Esophagus (tissue), 2 donors: ENCODE results near the gene DPP6. TPM values are rescaled to one million over a fixed set of nuclear protein-coding genes. Genes with fewer than 3 reads are reported as not detected.

Source experiments
- H3K27ac ChIP-seq, 2 donors: one replicate each; pipeline ENCODE4 v1.5.1; 2013; ENCODE audit warnings: low read depth in 2 of 2, mild to moderate bottlenecking in 2 of 2, inconsistent platforms in 1 of 2, low read length in 1 of 2, moderate library complexity in 1 of 2
- H3K27me3 ChIP-seq, 2 donors: one replicate each; pipeline ENCODE4 v1.6.1; 2013; ENCODE audit warnings: low read length in 2 of 2, control low read depth in 1 of 2, mild to moderate bottlenecking in 1 of 2; ENCODE audit not compliant: insufficient read depth in 2 of 2, control insufficient read depth in 1 of 2
- H3K36me3 ChIP-seq, 2 donors: one replicate each; pipeline ENCODE4 v1.6.1; 2013; ENCODE audit warnings: low read length in 1 of 2; ENCODE audit not compliant: control insufficient read depth in 2 of 2, insufficient read depth in 2 of 2
- H3K4me1 ChIP-seq, 2 donors: one replicate each; pipeline ENCODE4 v1.6.1; 2013; ENCODE audit warnings: low read length in 1 of 2; ENCODE audit not compliant: control insufficient read depth in 2 of 2, insufficient read depth in 2 of 2
- H3K4me3 ChIP-seq, 2 donors: one replicate each; pipeline ENCODE4 v1.5.1; 2013; ENCODE audit warnings: low read length in 2 of 2, mild to moderate bottlenecking in 2 of 2, low read depth in 1 of 2, moderate library complexity in 1 of 2
- H3K9me3 ChIP-seq, 2 donors: one replicate each; pipeline ENCODE4 v1.6.1; 2013; ENCODE audit warnings: mild to moderate bottlenecking in 2 of 2, low read depth in 1 of 2, low read length in 1 of 2, moderate library complexity in 1 of 2; ENCODE audit not compliant: control insufficient read depth in 2 of 2, insufficient read depth in 1 of 2
- WGBS, 2 donors: extraction: QIAGEN DNeasy Blood & Tissue Kit; methylation state at CpG; one replicate each; pipeline ENCODE4 v1.1.7; 2013; 5-methylcytosine and 5-hydroxymethylcytosine counted together
- polyA plus RNA-seq, 2 donors: library from polyadenylated mRNA; stranded (reverse); fragments of 200-250 nt; gene quantifications; one replicate each; pipeline ENCODE4 v1.2.3, GENCODE V29; 2013
- donor health status: healthy with polysubstance abuse.
- donor health status: Bipolar disorder and iron deficiency.

The DPP6 gene
- polyA plus RNA-seq, 2 donors, result 0.24 to 0.60 TPM

GRCh38 chr7:154862153-154862791, 810.1 kb downstream of the DPP6 start:
- no peaks in the 10 kb centered on the region for H3K27me3 ChIP-seq
- WGBS, 2 donors, result 57 to 59% methylated on average over 16 of the region's 16 CpGs
- H3K36me3 ChIP-seq, result no peaks in the 10 kb centered on the region
- peaks cover 0 to 2% of the 10 kb centered on the region in 2 donors for H3K9me3 ChIP-seq
- H3K27ac ChIP-seq, result no peak overlapping the region
- no peak overlapping the region for H3K4me3 ChIP-seq
- H3K4me1 ChIP-seq, result no peaks in the 10 kb centered on the region

GRCh38 chr7:154863766-154864522, 811.7 kb downstream of the DPP6 start:
- H3K4me1 ChIP-seq, result no peaks in the 10 kb centered on the region
- H3K27ac ChIP-seq, result no peak overlapping the region
- no peak overlapping the region for H3K4me3 ChIP-seq
- H3K9me3 ChIP-seq, result peaks cover 0 to 2% of the 10 kb centered on the region in 2 donors
- H3K36me3 ChIP-seq, result no peaks in the 10 kb centered on the region
- H3K27me3 ChIP-seq, result no peaks in the 10 kb centered on the region
- 77 to 82% methylated on average over 16 of the region's 16 CpGs for WGBS, 2 donors

- H3K4me3 ChIP-seq, result no peak overlapping the region
- H3K27ac ChIP-seq, result no peak overlapping the region
- H3K9me3 ChIP-seq, result no peaks in the 10 kb centered on the region
- no peaks in the 10 kb centered on the region for H3K36me3 ChIP-seq
- 85 to 94% methylated on average over 6 of the region's 6 CpGs for WGBS, 2 donors
- H3K27me3 ChIP-seq, result no peaks in the 10 kb centered on the region
- H3K4me1 ChIP-seq, result no peaks in the 10 kb centered on the region
These were observed 812.3 kb downstream of the DPP6 start for GRCh38 chr7:154864523-154864891.

GRCh38 chr7:154865984-154866685, 813.9 kb downstream of the DPP6 start:
- 89 to 91% methylated on average over 13 to 14 of the region's 14 CpGs for WGBS, 2 donors
- H3K4me1 ChIP-seq, result no peaks in the 10 kb centered on the region

GRCh38 chr7:154867068-154867467, 814.9 kb downstream of the DPP6 start:
- H3K27ac ChIP-seq, result no peak overlapping the region
- no peaks in the 10 kb centered on the region for H3K4me1 ChIP-seq
- H3K4me3 ChIP-seq, result no peak overlapping the region
- no peaks in the 10 kb centered on the region for H3K27me3 ChIP-seq
- no peaks in the 10 kb centered on the region for H3K9me3 ChIP-seq
- H3K36me3 ChIP-seq, result no peaks in the 10 kb centered on the region
- 70 to 71% methylated on average over 10 of the region's 10 CpGs for WGBS, 2 donors

More at GRCh38 chr7:154865984-154866685, 813.9 kb downstream of the DPP6 start:
- Histone ChIP-seq H3K9me3 (no peaks in the 10 kb centered on the region), H3K27me3 (no peaks in the 10 kb centered on the region), H3K27ac (no peak overlapping the region), H3K4me3 (no peak overlapping the region), H3K36me3 (no peaks in the 10 kb centered on the region)

- Histone ChIP-seq H3K4me1 (no peaks in the 10 kb centered on the region), H3K4me3 (no peak overlapping the region), H3K9me3 (no peaks in the 10 kb centered on the region), H3K27me3 (no peaks in the 10 kb centered on the region), H3K36me3 (no peaks in the 10 kb centered on the region), H3K27ac (no peak overlapping the region)
- 6 to 12% methylated on average over 11 of the region's 11 CpGs for WGBS, 2 donors
These were observed 816.7 kb downstream of the DPP6 start for GRCh38 chr7:154868921-154869320.

GRCh38 chr7:154869436-154869835, 817.2 kb downstream of the DPP6 start:
- Histone ChIP-seq H3K4me3 (no peak overlapping the region), H3K9me3 (no peaks in the 10 kb centered on the region), H3K27me3 (no peaks in the 10 kb centered on the region), H3K4me1 (no peaks in the 10 kb centered on the region), H3K36me3 (no peaks in the 10 kb centered on the region), H3K27ac (no peak overlapping the region)
- 85 to 89% methylated on average over 10 of the region's 10 CpGs for WGBS, 2 donors

- WGBS, 2 donors, result 73 to 81% methylated on average over 4 of the region's 4 CpGs
- no peaks in the 10 kb centered on the region for H3K4me1 ChIP-seq
- H3K36me3 ChIP-seq, result no peaks in the 10 kb centered on the region
- no peak overlapping the region for H3K4me3 ChIP-seq
- H3K9me3 ChIP-seq, result no peaks in the 10 kb centered on the region
- no peaks in the 10 kb centered on the region for H3K27me3 ChIP-seq
- H3K27ac ChIP-seq, result no peak overlapping the region
These were observed 819.3 kb downstream of the DPP6 start for GRCh38 chr7:154871507-154871906.

- Histone ChIP-seq H3K27me3 (no peaks in the 10 kb centered on the region), H3K9me3 (no peaks in the 10 kb centered on the region), H3K4me3 (no peak overlapping the region), H3K36me3 (no peaks in the 10 kb centered on the region), H3K4me1 (no peaks in the 10 kb centered on the region), H3K27ac (no peak overlapping the region)
- 85 to 89% methylated on average over 20 of the region's 20 CpGs for WGBS, 2 donors
These were observed 819.9 kb downstream of the DPP6 start for GRCh38 chr7:154871928-154872750.
